Upper lobe of right lung (tissue), 1 donor: Measurements from ENCODE around the gene NIPAL1. TPM values are rescaled to one million over a fixed set of nuclear protein-coding genes. Genes with fewer than 3 reads are reported as not detected.
A peak's percentile ranks its signal among the peaks of the same experiment; 100 is the strongest.

Source experiments
- ATAC-seq: fragments of 200-7000 bp; cut with Tn5 transposase; one replicate; pipeline ENCODE4 v1.9.1; 2020; ENCODE audit warnings: mild to moderate bottlenecking, moderate library complexity
- DNase-seq: peaks from one replicate; pipeline ENCODE4 v3.0.0-alpha.2; 2020
- H3K27ac ChIP-seq: fragments of 200-600 bp; one replicate; pipeline ENCODE4 v1.8.0; 2022
- H3K27me3 ChIP-seq: fragments of 200-600 bp; one replicate; pipeline ENCODE4 v1.8.0; 2022; ENCODE audit warnings: mild to moderate bottlenecking
- H3K36me3 ChIP-seq: fragments of 200-600 bp; one replicate; pipeline ENCODE4 v1.8.0; 2022
- H3K4me1 ChIP-seq: fragments of 200-600 bp; one replicate; pipeline ENCODE4 v1.8.0; 2022
- H3K4me3 ChIP-seq: fragments of 200-600 bp; one replicate; pipeline ENCODE4 v1.8.0; 2022; ENCODE audit warnings: mild to moderate bottlenecking
- H3K9me3 ChIP-seq: fragments of 200-600 bp; one replicate; pipeline ENCODE4 v1.8.0; 2022
- CTCF ChIP-seq: fragments of 200-600 bp; IDR thresholded peaks from one replicate; pipeline ENCODE4 v1.8.0; 2022; ENCODE audit warnings: antibody characterized with exemption
- intact Hi-C: fragments of 100-400 bp; cut with DNase I; formaldehyde crosslinking; loops from one replicate; pipeline ENCODE4 v1.11.0; 2022
- total RNA-seq: library from RNA; stranded (reverse); fragmentation: NEBNext Ultra II Directional; extraction: Animal tissue kit (Norgen Biotek cat#: 25700); gene quantifications from one replicate; pipeline ENCODE4 v1.2.1, GENCODE V29; 2021
- donor health status: DM: no; HTN: yes; CAD: no; lungs with severe emphysema.

Gene NIPAL1
- total RNA-seq, 1 donor from 2014 or later: 2.0 TPM

- H3K27ac ChIP-seq: no peak overlapping the region
- H3K27me3 ChIP-seq: peaks cover 7% of the 10 kb centered on the region
- TF ChIP-seq CTCF: no peak
- no peak overlapping the region for H3K4me3 ChIP-seq
- no peaks in the 10 kb centered on the region for H3K36me3 ChIP-seq
- H3K9me3 ChIP-seq: no peaks in the 10 kb centered on the region
- ATAC-seq: no peak
- no peaks in the 10 kb centered on the region for H3K4me1 ChIP-seq
- intact Hi-C loops: no loop called here
- DNase-seq: no peak
Measured at GRCh38 chr4:48041535-48042137, 25.1 kb downstream of the NIPAL1 start.

- intact Hi-C loops: no loop called here
- no peak overlapping the region for H3K4me3 ChIP-seq
- no peak for DNase-seq
Measured at GRCh38 chr4:48042979-48043461, 26.4 kb downstream of the NIPAL1 start.

GRCh38 chr4:48043504-48043903 is 26.9 kb downstream of the NIPAL1 start:
- DNase-seq: no peak

More at GRCh38 chr4:48042979-48043461, 26.4 kb downstream of the NIPAL1 start:
- no peaks in the 10 kb centered on the region for H3K9me3 ChIP-seq
- H3K27me3 ChIP-seq: peaks cover 10% of the 10 kb centered on the region
- ATAC-seq: no peak
- H3K4me1 ChIP-seq: peaks cover 4% of the 10 kb centered on the region
- H3K27ac ChIP-seq: no peak overlapping the region
- TF ChIP-seq CTCF: no peak
- no peaks in the 10 kb centered on the region for H3K36me3 ChIP-seq

GRCh38 chr4:48044298-48044697 is 27.7 kb downstream of the NIPAL1 start:
- TF ChIP-seq CTCF: no peak
- ATAC-seq (no peak), DNase-seq (no peak)
- Histone ChIP-seq H3K27ac (no peak overlapping the region), H3K4me1 (peaks cover 4% of the 10 kb centered on the region), H3K9me3 (no peaks in the 10 kb centered on the region), H3K27me3 (peaks cover 10% of the 10 kb centered on the region), H3K36me3 (no peaks in the 10 kb centered on the region), H3K4me3 (no peak overlapping the region)
- intact Hi-C loops: no loop called here

More at GRCh38 chr4:48043504-48043903, 26.9 kb downstream of the NIPAL1 start:
- H3K4me1 ChIP-seq: peaks cover 4% of the 10 kb centered on the region
- no peak overlapping the region for H3K27ac ChIP-seq
- no peak for ATAC-seq
- H3K27me3 ChIP-seq: peaks cover 10% of the 10 kb centered on the region
- H3K9me3 ChIP-seq: no peaks in the 10 kb centered on the region
- no peak for TF ChIP-seq CTCF
- no peak overlapping the region for H3K4me3 ChIP-seq
- intact Hi-C loops: no loop called here
- no peaks in the 10 kb centered on the region for H3K36me3 ChIP-seq

GRCh38 chr4:48046059-48046458 is 29.5 kb downstream of the NIPAL1 start:
- H3K36me3 ChIP-seq: no peaks in the 10 kb centered on the region
- H3K4me1 ChIP-seq: peaks cover 4% of the 10 kb centered on the region
- DNase-seq: no peak
- H3K27me3 ChIP-seq: peaks cover 8% of the 10 kb centered on the region
- no peak for TF ChIP-seq CTCF
- no peak overlapping the region for H3K27ac ChIP-seq
- H3K9me3 ChIP-seq: no peaks in the 10 kb centered on the region
- no peak overlapping the region for H3K4me3 ChIP-seq
- intact Hi-C loops: no loop called here
- ATAC-seq: no peak

GRCh38 chr4:48047421-48047844 is 30.9 kb downstream of the NIPAL1 start:
- ATAC-seq: peak; percentile 81
- DNase-seq: no peak
- no peaks in the 10 kb centered on the region for H3K9me3 ChIP-seq
- no peak overlapping the region for H3K4me3 ChIP-seq
- intact Hi-C loops: no loop called here
- peaks cover 4% of the 10 kb centered on the region for H3K4me1 ChIP-seq
- no peak for TF ChIP-seq CTCF
- peaks cover 6% of the 10 kb centered on the region for H3K27me3 ChIP-seq
- H3K36me3 ChIP-seq: no peaks in the 10 kb centered on the region
- H3K27ac ChIP-seq: no peak overlapping the region
